ENCODE data around the gene TBRG4.

DNA sequence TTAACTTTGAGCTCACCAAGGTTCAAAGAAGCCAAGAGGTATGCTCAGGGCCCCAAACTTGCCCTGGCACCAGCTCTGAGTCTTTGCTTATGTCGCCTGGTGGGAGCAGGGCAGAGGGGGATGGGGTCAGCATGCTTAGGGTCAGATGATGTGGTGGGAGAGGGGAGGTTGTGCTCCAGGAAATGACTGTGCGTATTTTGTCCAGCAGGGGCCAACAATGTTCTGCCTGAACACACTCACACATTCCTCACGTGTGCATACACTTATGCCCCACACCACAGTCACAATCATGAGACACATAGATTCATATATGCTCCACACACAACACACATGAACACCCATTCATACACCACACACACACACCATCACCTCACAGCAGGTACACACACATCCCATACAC, 41.7 kb upstream of the TBRG4 start:
- TF ChIP-seq, protein P1, sequence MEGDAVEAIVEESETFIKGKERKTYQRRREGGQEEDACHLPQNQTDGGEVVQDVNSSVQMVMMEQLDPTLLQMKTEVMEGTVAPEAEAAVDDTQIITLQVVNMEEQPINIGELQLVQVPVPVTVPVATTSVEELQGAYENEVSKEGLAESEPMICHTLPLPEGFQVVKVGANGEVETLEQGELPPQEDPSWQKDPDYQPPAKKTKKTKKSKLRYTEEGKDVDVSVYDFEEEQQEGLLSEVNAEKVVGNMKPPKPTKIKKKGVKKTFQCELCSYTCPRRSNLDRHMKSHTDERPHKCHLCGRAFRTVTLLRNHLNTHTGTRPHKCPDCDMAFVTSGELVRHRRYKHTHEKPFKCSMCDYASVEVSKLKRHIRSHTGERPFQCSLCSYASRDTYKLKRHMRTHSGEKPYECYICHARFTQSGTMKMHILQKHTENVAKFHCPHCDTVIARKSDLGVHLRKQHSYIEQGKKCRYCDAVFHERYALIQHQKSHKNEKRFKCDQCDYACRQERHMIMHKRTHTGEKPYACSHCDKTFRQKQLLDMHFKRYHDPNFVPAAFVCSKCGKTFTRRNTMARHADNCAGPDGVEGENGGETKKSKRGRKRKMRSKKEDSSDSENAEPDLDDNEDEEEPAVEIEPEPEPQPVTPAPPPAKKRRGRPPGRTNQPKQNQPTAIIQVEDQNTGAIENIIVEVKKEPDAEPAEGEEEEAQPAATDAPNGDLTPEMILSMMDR (conservative IDR thresholded peaks at IDR 0.05; ENCODE audit: low read length): peak; percentile 26
- no peak for TF ChIP-seq EZH2phosphoT487 (IDR thresholded peaks at IDR 0.05; ENCODE audit: borderline replicate concordance)

All from Loucy (cell line).